Mesothelial cell of epicardium (in vitro differentiated cells): ENCODE results near the gene ADGRD1. TPM values are rescaled to one million over a fixed set of nuclear protein-coding genes. Genes with fewer than 3 reads are reported as not detected.

Source experiments
- DNase-seq, 2 experiments: peaks; one replicate each; pipeline ENCODE4 v3.0.0; 2021; ENCODE audit warnings: low spot score in 2 of 2; ENCODE audit not compliant: unreplicated experiment in 2 of 2
- H3K27ac Mint-ChIP-seq: 2 replicates; pipeline ENCODE4 v1.8.0; 2021; ENCODE audit warnings: mixed read lengths
- H3K27me3 Mint-ChIP-seq: 2 replicates; pipeline ENCODE4 v1.8.0; 2021; ENCODE audit warnings: low read depth, mixed read lengths
- H3K36me3 Mint-ChIP-seq: 2 replicates; pipeline ENCODE4 v1.8.0; 2021; ENCODE audit warnings: mixed read lengths
- H3K4me1 Mint-ChIP-seq: 2 replicates; pipeline ENCODE4 v1.8.0; 2021; ENCODE audit warnings: mixed read lengths
- H3K4me3 Mint-ChIP-seq: 2 replicates; pipeline ENCODE4 v1.8.0; 2021; ENCODE audit warnings: mild to moderate bottlenecking, moderate library complexity, mixed read lengths
- H3K9me3 Mint-ChIP-seq: 2 replicates; pipeline ENCODE4 v1.8.0; 2021; ENCODE audit warnings: mixed read lengths
- CTCF ChIP-seq: fragments of 200-600 bp; sonication (generic); IDR thresholded peaks from one replicate; pipeline ENCODE4 v1.5.0; 2021; ENCODE audit warnings: antibody characterized with exemption; ENCODE audit not compliant: unreplicated experiment
- total RNA-seq: library from RNA; stranded (reverse); gene quantifications from 3 replicates; pipeline ENCODE4 v1.2.1, GENCODE V29; 2021

The ADGRD1 gene
- total RNA-seq, 1 donor from 2014 or later = 7.2 TPM

- Mint-ChIP-seq H3K36me3 (no peaks in the 10 kb centered on the region), H3K4me1 (peaks cover 6% of the 10 kb centered on the region), H3K9me3 (no peaks in the 10 kb centered on the region), H3K27ac (no peak overlapping the region), H3K27me3 (no peaks in the 10 kb centered on the region), H3K4me3 (no peak overlapping the region)
- TF ChIP-seq CTCF = no peak
- no peak for DNase-seq
Measured at GRCh38 chr12:130976171-130976720, 22.5 kb downstream of the ADGRD1 start.

GRCh38 chr12:130977046-130977742 is 23.5 kb downstream of the ADGRD1 start:
- Mint-ChIP-seq H3K27me3 (no peaks in the 10 kb centered on the region), H3K4me1 (peaks cover 8% of the 10 kb centered on the region), H3K4me3 (no peak overlapping the region), H3K36me3 (no peaks in the 10 kb centered on the region), H3K9me3 (no peaks in the 10 kb centered on the region), H3K27ac (no peak overlapping the region)
- no peak for DNase-seq
- no peak for TF ChIP-seq CTCF

- Mint-ChIP-seq H3K36me3 (no peaks in the 10 kb centered on the region), H3K27me3 (no peaks in the 10 kb centered on the region), H3K4me3 (no peak overlapping the region), H3K9me3 (no peaks in the 10 kb centered on the region), H3K4me1 (peaks cover 8% of the 10 kb centered on the region), H3K27ac (no peak overlapping the region)
- DNase-seq = no peak
- TF ChIP-seq CTCF = no peak
Measured at GRCh38 chr12:130977743-130978095, 24.0 kb downstream of the ADGRD1 start.

GRCh38 chr12:130978785-130979184 is 25.1 kb downstream of the ADGRD1 start:
- DNase-seq = no peak
- H3K27ac Mint-ChIP-seq = no peak overlapping the region
- peaks cover 8% of the 10 kb centered on the region for H3K4me1 Mint-ChIP-seq
- TF ChIP-seq CTCF = no peak
- no peaks in the 10 kb centered on the region for H3K9me3 Mint-ChIP-seq
- no peaks in the 10 kb centered on the region for H3K36me3 Mint-ChIP-seq
- no peaks in the 10 kb centered on the region for H3K27me3 Mint-ChIP-seq
- H3K4me3 Mint-ChIP-seq = no peak overlapping the region

GRCh38 chr12:130981074-130981742 is 27.5 kb downstream of the ADGRD1 start:
- no peak overlapping the region for H3K4me3 Mint-ChIP-seq
- peaks cover 8% of the 10 kb centered on the region for H3K4me1 Mint-ChIP-seq
- no peak for DNase-seq
- H3K36me3 Mint-ChIP-seq = no peaks in the 10 kb centered on the region
- no peaks in the 10 kb centered on the region for H3K9me3 Mint-ChIP-seq
- no peak for TF ChIP-seq CTCF
- H3K27me3 Mint-ChIP-seq = peaks cover 5% of the 10 kb centered on the region
- H3K27ac Mint-ChIP-seq = peak overlapping the region; percentile 47
